Measurements from ENCODE around the gene RDM1. TPM values are rescaled to one million over a fixed set of nuclear protein-coding genes. Genes with fewer than 3 reads are reported as not detected.

Gene RDM1
- polyA plus RNA-seq, 1 of the 3 experiments (the other 2 are of a cell fraction), result 1.8 TPM

DNA sequence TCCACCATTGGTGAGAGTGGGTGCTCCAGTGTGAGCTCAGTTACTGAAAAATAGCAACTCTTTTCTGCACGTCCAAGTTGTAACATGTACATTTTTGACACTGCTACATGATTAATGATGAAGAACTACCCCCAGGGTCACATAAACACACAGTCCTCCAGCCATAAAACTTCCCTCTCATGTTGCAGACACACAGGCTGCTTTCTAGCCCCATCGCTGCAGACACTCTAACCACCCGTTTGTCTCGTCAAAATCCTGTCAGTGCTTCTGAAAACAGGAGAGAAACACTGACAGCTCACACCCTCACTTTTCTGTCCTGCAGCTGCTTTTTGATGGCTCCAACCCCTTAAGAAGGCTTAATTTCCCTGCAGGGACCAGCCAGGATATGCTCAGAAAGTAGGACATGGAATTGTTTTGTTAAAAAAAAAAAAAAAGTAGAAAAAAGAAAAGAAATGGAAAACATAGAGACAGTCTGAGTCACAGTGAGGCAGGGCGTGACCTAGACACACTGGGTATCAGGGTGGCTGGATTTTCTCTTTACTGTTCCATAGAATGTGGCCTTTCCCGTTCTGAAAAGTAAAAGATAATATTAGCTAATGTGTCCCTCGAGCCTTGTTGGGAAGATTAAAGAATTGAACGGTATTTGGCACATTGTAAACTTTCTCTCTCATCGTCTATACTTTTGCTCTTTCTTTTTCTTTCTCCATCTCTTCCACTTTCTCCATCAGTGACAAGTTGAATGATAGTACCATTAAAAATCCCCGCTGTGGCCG, 29.7 kb downstream of the RDM1 start:
- Histone ChIP-seq H3K4me1 (ENCODE audit: control insufficient read depth in 1 of 2, insufficient read depth in 2 of 2, low read depth in 1 of 2, low read length in 1 of 2) (no peaks in the 10 kb centered on the region), H3K79me2 (ENCODE audit: insufficient read depth) (no peaks in the 10 kb centered on the region), H3K4me2 (no peak overlapping the region), H2AFZ (ENCODE audit: low read depth) (no peak overlapping the region), H4K20me1 (ENCODE audit: insufficient read depth) (no peaks in the 10 kb centered on the region), H3K27me3 (ENCODE audit: insufficient read depth) (no peaks in the 10 kb centered on the region; the same call in 1 of the 2 replicates), H3K9ac (no peak overlapping the region), H3K27ac (ENCODE audit: low read depth in 2 of 2, low read length in 1 of 2) (no peak overlapping the region), H3K9me2 (no peaks in the 10 kb centered on the region), H3K9me3 (no peaks in the 10 kb centered on the region), H3K4me3 (ENCODE audit: low read depth in 2 of 2, low read length in 1 of 2) (no peak overlapping the region), H3K36me3 (replicated peaks in 1 of 2; ENCODE audit: control insufficient read depth in 1 of 2, insufficient read depth in 2 of 2, low read length in 1 of 2) (no peaks in the 10 kb centered on the region), H3F3A (replicated peaks; ENCODE audit: insufficient read depth) (no peaks in the 10 kb centered on the region)
- CTCF ChIA-PET, result interaction anchor here (0.7 to 1.0 kb wide), 2 partner anchors 12 to 51 kb away, joined by 3 read pairs; no protein-coding TSS in a partner anchor
- WGBS (ENCODE audit: low lambda C conversion rate), result 69% methylated on average over 11 of the region's 11 CpGs
- POLR2A ChIA-PET, result no interaction called here
- TF ChIP-seq FOSL2 (IDR thresholded peaks at IDR 0.05; ENCODE audit: borderline replicate concordance, low read depth) (no peak), YY1 (IDR thresholded peaks at IDR 0.05; ENCODE audit: low read depth) (no peak), EP300 (IDR thresholded peaks at IDR 0.05; ENCODE audit: borderline replicate concordance in 1 of 2, low read depth in 1 of 2, low read length in 1 of 2) (no peak), RCOR1 (IDR thresholded peaks at IDR 0.05; ENCODE audit: low read length) (no peak), SIN3A (IDR thresholded peaks at IDR 0.05; ENCODE audit: borderline replicate concordance, low read depth, low read length) (no peak), JUND (IDR thresholded peaks at IDR 0.05) (no peak), EZH2phosphoT487 (IDR thresholded peaks at IDR 0.05; ENCODE audit: borderline replicate concordance, low read depth) (no peak), TAF1 (IDR thresholded peaks at IDR 0.05; ENCODE audit: borderline replicate concordance, low read depth, low read length) (no peak)
- TF ChIP-seq, protein P1, sequence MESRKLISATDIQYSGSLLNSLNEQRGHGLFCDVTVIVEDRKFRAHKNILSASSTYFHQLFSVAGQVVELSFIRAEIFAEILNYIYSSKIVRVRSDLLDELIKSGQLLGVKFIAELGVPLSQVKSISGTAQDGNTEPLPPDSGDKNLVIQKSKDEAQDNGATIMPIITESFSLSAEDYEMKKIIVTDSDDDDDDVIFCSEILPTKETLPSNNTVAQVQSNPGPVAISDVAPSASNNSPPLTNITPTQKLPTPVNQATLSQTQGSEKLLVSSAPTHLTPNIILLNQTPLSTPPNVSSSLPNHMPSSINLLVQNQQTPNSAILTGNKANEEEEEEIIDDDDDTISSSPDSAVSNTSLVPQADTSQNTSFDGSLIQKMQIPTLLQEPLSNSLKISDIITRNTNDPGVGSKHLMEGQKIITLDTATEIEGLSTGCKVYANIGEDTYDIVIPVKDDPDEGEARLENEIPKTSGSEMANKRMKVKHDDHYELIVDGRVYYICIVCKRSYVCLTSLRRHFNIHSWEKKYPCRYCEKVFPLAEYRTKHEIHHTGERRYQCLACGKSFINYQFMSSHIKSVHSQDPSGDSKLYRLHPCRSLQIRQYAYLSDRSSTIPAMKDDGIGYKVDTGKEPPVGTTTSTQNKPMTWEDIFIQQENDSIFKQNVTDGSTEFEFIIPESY (IDR thresholded peaks at IDR 0.05; ENCODE audit: borderline replicate concordance, low read depth), result no peak
- DNase-seq, result no peak

DNA sequence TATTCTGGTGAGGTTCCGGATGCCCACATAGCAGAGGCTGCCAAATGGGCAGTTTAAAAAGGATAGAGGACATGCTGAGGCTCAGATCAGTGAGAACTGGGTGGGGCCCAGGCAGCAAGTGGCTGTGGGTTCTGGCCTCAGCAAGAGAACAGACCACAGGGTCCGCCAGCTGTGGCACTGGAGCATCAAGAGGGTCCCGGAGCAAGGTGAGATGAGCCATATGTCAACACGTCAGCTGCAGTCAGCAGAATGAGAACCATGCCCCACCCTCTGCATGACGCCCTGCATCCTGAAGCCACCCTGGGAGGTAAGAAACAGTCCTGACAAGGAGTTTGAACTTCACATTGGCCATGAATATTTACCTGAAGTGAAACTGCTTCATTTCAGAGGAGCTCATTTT, 30.3 kb downstream of the RDM1 start:
- POLR2A ChIA-PET, result interaction anchor here (0.5 kb wide), 1 partner anchor 174 kb away, joined by 3 read pairs; no protein-coding TSS in a partner anchor
- WGBS (ENCODE audit: low lambda C conversion rate), result 88% methylated on average over 2 of the region's 5 CpGs
- TF ChIP-seq FOXJ3 (CRISPR knock-in tag; IDR thresholded peaks at IDR 0.05) (no peak), FOSL2 (IDR thresholded peaks at IDR 0.05; ENCODE audit: borderline replicate concordance, low read depth) (no peak), TCF12 (IDR thresholded peaks at IDR 0.05) (no peak), MEF2A (IDR thresholded peaks at IDR 0.05; ENCODE audit: borderline replicate concordance, low read depth) (no peak), POLR2AphosphoS5 (IDR thresholded peaks at IDR 0.05; ENCODE audit: low read depth, low read length) (no peak), JUND (IDR thresholded peaks at IDR 0.05) (no peak), SMC3 (IDR thresholded peaks at IDR 0.05; ENCODE audit: low read depth, low read length) (no peak), TEAD4 (IDR thresholded peaks at IDR 0.05; ENCODE audit: borderline replicate concordance, insufficient read depth) (no peak), FOXM1 (IDR thresholded peaks at IDR 0.05; ENCODE audit: low read depth) (no peak), NRF1 (IDR thresholded peaks at IDR 0.05; ENCODE audit: low read depth, low read length) (no peak), YY1 (IDR thresholded peaks at IDR 0.05; ENCODE audit: low read depth) (no peak)
- TF ChIP-seq, protein P2, sequence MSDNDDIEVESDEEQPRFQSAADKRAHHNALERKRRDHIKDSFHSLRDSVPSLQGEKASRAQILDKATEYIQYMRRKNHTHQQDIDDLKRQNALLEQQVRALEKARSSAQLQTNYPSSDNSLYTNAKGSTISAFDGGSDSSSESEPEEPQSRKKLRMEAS (IDR thresholded peaks at IDR 0.05; ENCODE audit: low read depth), result no peak
- TF ChIP-seq, protein P3, sequence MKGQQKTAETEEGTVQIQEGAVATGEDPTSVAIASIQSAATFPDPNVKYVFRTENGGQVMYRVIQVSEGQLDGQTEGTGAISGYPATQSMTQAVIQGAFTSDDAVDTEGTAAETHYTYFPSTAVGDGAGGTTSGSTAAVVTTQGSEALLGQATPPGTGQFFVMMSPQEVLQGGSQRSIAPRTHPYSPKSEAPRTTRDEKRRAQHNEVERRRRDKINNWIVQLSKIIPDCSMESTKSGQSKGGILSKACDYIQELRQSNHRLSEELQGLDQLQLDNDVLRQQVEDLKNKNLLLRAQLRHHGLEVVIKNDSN (IDR thresholded peaks at IDR 0.05; ENCODE audit: borderline replicate concordance, low read depth), result no peak
- TF ChIP-seq, protein P4, sequence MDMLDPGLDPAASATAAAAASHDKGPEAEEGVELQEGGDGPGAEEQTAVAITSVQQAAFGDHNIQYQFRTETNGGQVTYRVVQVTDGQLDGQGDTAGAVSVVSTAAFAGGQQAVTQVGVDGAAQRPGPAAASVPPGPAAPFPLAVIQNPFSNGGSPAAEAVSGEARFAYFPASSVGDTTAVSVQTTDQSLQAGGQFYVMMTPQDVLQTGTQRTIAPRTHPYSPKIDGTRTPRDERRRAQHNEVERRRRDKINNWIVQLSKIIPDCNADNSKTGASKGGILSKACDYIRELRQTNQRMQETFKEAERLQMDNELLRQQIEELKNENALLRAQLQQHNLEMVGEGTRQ (IDR thresholded peaks at IDR 0.05; ENCODE audit: borderline replicate concordance, low read depth, low read length), result no peak
- TF ChIP-seq, protein P5, sequence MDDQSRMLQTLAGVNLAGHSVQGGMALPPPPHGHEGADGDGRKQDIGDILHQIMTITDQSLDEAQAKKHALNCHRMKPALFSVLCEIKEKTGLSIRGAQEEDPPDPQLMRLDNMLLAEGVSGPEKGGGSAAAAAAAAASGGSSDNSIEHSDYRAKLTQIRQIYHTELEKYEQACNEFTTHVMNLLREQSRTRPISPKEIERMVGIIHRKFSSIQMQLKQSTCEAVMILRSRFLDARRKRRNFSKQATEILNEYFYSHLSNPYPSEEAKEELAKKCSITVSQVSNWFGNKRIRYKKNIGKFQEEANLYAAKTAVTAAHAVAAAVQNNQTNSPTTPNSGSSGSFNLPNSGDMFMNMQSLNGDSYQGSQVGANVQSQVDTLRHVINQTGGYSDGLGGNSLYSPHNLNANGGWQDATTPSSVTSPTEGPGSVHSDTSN (IDR thresholded peaks at IDR 0.05), result no peak

More for the DNA sequence above, 30.3 kb downstream of the RDM1 start:
- no peaks in the 10 kb centered on the region for H3K36me3 ChIP-seq (replicated peaks in 1 of 2; ENCODE audit: control insufficient read depth in 1 of 2, insufficient read depth in 2 of 2, low read length in 1 of 2)
- H3K4me1 ChIP-seq (ENCODE audit: control insufficient read depth in 1 of 2, insufficient read depth in 2 of 2, low read depth in 1 of 2, low read length in 1 of 2), result no peaks in the 10 kb centered on the region
- H3K9me3 ChIP-seq, result no peaks in the 10 kb centered on the region
- DNase-seq, result no peak
- H3K27me3 ChIP-seq (ENCODE audit: insufficient read depth), result no peaks in the 10 kb centered on the region
- H3K4me3 ChIP-seq (ENCODE audit: low read depth in 2 of 2, low read length in 1 of 2), result no peak overlapping the region
- H3F3A ChIP-seq (replicated peaks; ENCODE audit: insufficient read depth), result no peaks in the 10 kb centered on the region
- H3K27ac ChIP-seq (ENCODE audit: low read depth in 2 of 2, low read length in 1 of 2), result no peak overlapping the region
- no peaks in the 10 kb centered on the region for H3K79me2 ChIP-seq (ENCODE audit: insufficient read depth)
- H2AFZ ChIP-seq (ENCODE audit: low read depth), result no peak overlapping the region
- CTCF ChIA-PET, result interaction anchor here (0.7 to 1.0 kb wide), 2 partner anchors 11 to 50 kb away, joined by 3 read pairs; no protein-coding TSS in a partner anchor
- H4K20me1 ChIP-seq (ENCODE audit: insufficient read depth), result no peaks in the 10 kb centered on the region
- H3K4me2 ChIP-seq, result no peak overlapping the region
- no peaks in the 10 kb centered on the region for H3K9me2 ChIP-seq
- H3K9ac ChIP-seq, result no peak overlapping the region
